ENCODE results near the gene MYOM1.

DNA sequence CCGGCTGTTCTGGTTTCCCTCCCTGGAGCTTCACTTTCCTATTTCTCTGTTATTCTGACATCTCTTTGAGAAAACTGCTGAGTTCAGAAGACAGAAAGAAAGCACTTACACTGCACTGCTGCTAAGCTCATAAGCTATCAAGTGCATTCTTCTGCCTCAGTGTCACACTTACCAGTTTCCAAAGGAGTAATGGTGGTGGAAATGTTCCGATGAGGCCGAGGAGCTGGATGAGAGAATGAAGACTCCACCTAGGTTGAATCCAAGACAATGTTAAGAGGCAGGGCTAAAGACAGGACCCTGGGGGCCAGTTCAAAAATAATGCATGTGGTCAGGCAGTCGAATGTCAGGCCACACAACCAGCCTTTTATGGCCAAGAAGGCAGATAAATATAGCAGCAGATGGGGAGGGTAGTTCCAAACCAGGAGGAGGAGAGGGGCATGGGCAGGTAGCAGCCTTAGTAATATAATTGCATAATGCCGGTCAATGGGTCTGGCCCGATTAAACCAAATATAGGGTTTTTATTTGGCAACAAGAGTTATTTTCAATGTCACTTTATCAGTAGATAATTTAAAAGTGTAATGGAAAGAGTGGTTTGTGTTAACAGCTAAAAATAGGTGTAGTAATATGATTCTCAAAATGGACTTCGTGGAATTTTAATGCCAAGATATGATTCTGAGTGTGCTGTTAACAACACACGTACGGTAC is at the start of gene MYOM1:
- no peak for TF ChIP-seq POLR2AphosphoS5 (IDR thresholded peaks at IDR 0.05)
- TF ChIP-seq POLR2A (IDR thresholded peaks at IDR 0.05): no peak
- no peak for TF ChIP-seq CTCF (IDR thresholded peaks at IDR 0.05)
